HG03469 (cell line): ENCODE data around the gene C12orf43.

Source experiments
- ATAC-seq: cut with Tn5 transposase; IDR thresholded peaks from one replicate; pipeline ENCODE4 v1.9.1; 2021; ENCODE audit warnings: mild to moderate bottlenecking, moderate library complexity, moderate number of reproducible peaks; ENCODE audit not compliant: unreplicated experiment

The C12orf43 gene

DNA sequence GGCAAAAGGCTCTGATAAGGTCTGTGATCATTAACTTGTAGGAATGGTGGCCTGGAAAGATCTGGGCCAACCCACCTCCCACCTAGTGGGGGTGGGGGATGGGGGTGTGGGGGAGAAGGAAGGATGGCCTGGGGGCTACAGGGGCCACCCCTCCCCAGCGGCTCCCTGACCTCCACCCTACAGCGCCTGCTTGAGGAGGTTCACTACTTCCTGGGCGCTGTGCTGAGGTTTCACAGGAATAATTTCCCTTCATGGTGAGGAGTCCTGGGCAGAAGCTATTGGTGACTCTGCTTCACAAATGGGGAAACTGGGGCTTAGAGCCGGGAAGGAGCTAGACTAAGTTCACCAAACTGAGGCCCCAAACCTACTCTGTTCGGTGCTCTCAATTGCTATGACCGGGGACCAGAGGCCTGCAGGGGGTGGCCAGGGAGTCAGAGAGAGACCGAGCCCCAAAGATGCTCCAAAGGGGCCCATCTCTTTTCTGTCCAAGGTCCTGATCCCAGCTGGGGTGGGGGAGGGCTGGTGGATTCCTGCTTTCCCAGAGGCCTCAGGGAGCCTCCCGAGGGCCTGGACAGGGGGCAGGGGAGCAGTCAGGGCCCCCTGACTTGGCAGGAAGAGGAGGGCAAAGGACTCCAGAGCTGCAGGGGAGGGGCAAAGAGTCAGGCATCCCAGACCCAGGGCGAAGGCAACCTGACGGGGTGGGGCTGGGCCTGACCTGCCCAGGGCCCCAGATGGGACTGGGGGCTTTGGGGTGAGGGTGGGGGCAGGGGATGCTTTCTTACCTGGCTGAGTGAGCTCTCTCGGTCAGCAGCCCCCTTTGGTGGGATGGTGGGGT is 36.2 kb downstream of the C12orf43 start:
- ATAC-seq = no peak

DNA sequence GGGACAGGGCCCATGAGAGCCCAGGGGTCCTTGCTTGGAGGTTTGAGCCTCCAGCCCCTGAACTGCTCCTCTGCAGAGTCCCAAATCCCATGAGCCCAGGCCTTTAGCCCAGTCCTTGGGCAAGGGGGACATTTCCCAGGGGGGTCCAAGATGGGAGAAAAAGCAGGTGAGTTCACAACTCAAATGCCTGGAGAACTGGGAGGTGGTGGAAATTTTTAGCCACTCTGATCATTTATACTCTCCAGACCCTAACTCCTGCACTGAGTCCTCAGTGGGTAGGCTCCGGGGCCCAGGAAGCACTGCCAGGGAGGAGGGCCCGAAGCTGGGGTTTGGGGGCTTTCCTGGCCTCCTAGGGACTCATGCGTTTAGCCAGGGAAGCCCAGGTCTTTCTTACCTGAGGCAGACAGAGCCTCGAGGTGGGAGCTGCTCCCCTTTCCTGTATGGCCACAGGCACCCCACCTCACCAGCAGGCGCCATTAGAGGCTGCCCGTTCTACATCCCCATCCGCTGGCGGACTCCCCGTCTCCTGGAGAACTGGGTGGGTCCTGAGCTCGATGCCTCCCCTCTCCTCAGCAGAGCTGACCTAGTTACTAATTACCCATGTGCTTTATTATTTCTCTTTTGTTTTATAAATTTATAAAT is 36.9 kb downstream of the C12orf43 start:
- no peak for ATAC-seq

DNA sequence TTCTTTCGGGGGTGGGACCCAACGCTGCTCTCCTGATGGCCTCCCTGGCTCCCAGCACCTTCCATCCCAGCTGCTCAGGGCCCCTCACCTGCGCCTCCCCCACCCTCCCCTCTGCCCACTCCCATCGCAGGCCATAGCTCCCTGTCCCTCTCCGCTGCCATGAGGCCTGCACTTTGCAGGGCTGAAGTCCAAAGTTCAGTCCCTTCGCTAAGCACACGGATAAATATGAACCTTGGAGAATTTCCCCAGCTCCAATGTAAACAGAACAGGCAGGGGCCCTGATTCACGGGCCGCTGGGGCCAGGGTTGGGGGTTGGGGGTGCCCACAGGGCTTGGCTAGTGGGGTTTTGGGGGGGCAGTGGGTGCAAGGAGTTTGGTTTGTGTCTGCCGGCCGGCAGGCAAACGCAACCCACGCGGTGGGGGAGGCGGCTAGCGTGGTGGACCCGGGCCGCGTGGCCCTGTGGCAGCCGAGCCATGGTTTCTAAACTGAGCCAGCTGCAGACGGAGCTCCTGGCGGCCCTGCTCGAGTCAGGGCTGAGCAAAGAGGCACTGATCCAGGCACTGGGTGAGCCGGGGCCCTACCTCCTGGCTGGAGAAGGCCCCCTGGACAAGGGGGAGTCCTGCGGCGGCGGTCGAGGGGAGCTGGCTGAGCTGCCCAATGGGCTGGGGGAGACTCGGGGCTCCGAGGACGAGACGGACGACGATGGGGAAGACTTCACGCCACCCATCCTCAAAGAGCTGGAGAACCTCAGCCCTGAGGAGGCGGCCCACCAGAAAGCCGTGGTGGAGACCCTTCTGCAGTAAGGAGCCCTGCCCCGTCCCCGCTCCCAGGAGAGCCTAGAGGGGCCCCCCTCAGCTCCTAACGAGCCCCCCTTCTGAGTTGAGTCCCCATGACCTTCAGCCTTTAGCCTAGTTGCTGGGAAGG is 37.7 kb downstream of the C12orf43 start, which contains the start of gene HNF1A:
Gene HNF1A (plus strand): TSS at position 248 of the 924 bp plus-strand sequence. CDS start 226 bp downstream, at position 474.
- ATAC-seq = no peak

DNA sequence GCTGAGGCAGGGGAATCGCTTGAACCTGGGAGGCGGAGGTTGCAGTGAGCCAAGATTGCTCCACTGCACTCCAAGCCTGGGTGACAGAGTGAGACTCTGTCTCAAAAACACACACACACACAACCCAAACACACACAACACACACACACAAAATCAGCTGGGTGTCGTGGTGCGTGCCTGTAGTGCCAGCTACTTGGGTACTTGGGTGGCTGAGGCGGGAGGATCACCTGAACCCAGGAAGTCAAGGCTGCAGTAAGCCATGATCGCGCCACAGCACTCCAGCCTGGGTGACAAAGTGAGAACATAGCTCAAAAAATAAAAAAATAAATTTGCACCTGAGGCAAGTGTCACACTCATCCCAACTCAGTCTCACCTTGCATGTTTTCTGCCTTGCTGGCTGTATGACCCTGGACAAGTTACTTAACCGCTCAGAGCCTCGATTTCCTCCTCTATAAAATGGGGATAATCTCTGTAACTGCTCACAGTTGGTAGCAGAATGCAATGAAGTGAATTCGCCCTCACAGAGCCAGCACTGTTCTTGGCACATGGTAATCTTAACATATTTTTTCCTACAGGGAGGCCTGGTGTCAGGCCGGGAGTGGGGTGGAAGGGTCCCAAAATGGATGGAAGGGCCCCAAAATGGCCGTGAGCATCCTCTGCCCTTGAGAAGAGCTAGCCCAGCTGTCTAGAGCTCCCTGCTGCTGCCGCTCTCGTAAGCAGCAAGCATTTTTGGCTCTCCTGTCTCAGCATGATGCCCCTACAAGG is 38.6 kb downstream of the C12orf43 start:
- ATAC-seq = no peak

DNA sequence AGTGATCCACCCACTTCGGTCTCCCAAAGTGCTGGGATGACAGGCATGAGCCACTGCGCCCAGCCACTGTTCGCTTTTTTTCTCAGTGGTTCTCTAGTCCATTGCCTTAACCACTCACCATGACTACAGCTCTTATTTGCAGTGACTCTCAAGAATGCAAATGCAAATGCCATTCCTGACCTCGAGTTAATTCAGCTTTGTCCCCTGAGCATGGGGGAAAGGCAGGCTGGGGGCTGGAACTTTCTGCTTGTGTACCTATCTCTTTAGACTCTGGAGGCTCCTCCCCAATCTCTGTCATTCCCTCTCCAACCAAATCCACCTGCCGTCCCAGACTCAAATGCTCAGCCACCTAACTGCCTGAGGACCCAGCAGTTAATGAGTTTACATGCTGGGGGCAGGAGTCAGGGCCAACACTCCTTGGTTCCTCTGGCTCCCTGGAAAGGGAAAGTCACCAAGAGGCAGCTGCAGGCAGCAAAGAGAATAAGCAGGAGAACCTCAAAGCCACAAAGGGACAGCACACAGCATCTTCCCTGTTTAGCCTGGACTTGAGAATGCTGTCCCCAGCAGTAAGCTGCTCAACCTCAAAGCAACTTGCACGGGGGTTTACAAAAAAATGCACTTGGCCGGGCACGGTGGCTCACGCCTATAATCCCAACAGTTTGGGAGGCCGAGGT is 43.3 kb downstream of the C12orf43 start:
- ATAC-seq = no peak

DNA sequence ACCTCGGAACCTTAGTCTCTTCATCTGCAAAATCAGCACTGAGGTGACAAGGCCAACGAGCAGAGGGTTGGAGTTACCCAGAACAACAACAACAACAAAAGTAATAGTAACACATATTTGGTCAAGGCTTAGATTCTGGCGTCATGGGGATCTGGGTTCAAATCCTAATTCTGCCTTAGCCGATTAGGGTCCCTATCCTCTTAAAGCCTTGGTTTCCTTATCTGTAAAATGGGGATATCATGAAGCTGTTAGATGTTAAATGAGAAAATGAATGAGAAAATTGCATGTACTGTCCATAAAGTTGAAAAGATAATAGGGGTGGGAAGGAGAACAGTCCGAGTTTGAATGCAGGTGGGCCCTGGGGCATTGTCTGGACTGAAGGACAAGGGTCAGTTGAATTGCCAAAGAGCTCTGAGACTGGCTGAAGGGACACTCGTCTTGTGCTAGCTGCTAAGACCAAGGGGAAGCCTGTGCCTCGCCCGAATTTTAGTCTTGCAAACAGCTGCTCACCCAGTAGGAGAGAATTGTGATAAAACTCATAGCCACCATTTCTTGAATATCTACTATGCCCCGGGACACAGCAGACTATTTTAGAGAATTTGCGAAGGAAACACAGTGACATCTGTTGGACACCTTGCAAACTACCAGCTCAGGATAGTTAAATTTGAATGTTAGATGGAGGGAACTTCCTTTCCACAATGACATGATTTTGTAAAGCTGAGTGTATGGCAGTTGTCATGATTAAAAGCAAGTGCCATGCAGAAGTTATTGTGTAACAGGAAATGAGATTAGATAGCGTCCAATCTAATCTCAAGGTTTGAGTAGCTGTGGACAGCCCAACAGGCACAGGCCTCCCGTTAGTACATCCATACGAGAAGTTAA is 44.7 kb downstream of the C12orf43 start:
- no peak for ATAC-seq

DNA sequence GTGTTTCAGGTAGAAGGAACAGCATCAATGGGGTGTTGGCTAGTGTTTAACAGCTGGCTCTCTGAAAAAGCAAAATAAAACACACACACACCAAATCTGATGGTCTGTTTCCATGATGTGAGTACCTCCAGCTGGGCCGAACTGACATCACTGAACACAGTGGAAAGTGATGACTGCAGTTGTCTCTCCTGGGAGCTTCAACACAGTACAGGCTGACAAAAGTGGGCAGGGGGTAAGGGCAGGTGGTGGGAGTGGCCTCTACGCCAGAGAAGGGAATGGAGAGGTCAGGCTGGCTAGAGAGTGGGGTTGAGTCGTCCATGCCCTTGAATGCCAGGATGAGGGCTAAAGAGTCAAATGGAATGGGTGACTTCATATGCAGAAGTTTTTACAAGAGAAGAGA is 46.0 kb downstream of the C12orf43 start:
- ATAC-seq = no peak

DNA sequence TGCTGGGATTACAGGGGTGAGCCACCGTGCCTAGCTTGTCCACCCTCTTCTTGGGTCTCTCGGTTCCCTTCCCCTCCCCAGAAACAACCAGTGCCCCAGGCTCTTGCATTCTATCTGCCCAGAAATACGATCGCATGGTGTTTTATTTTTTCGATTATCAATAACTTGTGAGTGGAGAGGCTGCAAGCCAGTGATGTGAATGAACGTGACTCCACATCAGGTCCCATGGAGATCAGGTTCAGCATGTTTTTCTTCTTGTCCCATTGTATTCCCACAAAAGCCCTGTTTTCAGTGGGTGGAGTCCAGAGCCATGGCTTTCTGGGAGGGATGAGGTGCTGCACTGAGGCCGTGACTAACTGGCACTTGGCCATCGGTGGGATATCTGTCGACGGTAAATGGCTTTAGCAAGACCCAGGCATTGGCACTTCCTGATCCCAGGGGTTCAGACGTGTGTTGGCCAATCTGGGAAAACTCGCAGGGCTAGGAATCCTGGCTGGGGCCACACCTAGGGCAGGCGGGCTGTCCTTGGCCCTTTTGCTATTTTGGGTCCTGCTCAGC is 50.7 kb downstream of the C12orf43 start:
- no peak for ATAC-seq

DNA sequence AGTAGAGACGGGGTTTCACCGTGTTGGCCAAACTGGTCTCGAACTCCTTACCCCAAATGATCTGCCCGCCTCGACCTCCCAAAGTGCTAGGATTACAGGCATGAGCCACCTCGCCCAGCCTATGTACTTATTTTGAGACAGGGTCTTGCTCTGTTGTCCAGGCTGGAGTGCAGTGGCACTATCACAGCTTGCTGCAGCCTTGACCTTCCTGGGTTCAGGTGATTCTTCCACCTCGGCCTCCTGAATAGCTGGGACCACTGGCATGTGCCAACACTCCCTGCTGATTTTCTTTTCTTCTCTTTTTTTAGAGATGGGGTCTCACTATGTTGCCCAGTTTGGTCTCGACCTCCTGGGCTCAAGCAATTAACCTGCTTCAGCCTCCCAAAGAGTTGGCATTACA is 52.0 kb downstream of the C12orf43 start:
- ATAC-seq = no peak

DNA sequence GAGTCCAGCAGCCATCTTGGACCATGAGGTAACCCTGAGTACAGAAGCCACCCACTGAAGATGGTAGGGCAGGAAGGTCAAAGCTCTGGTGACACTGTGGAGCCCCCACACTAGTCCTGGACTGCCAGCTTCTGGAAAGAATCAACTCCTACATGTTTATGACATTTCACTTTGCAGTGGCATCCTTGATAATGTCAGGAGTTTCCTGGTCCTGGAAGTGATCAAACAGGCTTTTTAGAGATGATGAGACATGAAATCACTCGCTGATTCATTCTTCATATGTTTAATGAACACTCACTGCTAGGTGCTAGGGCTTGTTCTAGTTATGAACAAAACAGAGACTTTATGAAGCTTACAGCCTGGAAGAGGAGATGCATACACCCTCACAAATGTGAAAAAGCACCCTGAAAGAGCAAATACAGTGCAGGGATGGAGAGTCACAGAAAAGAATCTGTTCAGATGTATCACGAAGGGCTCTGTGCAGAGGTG is 53.7 kb downstream of the C12orf43 start:
- ATAC-seq = no peak

DNA sequence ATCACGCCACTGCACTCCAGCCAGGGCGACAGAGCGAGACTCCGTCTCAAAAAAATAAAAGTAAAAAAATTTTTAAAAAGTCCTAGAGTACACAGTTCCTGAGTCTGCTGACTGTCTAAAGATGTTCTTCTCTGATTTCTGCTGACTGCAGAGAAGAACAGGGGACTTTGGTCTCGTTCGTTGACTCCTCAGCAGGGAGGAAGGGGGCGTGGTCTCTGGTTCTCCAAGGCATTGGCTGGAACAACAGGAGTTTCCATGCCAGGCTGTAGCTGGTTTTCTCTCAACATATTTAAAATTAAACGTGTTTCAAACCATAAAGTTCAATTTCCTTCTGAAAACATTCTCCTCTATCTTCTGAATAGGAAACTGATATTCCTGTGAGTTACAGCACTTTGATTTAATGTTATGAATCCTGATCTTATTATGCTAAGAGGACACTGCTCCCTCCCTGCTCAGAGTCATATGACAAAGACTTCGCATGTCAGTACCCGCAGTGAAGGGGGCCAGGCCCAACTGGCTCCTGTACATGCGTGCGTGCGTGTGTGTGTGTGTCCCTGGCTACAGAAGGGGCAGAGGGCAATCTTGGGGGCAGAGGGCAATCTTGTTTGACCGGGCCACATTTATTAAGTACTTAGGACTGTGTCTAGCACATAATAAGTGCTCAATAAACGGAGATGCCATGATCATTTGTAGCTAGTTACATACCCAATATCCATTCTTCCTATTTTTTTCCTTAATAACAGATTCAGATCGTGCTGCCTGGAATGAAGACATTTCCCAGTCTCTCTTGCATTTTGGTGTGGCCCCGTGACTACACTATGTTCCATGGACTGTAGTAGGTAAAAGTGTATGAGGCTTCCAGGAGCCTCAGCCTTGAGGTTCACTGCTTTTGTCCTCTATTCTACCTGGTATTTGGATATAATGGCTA is 54.4 kb downstream of the C12orf43 start:
- ATAC-seq = no peak

DNA sequence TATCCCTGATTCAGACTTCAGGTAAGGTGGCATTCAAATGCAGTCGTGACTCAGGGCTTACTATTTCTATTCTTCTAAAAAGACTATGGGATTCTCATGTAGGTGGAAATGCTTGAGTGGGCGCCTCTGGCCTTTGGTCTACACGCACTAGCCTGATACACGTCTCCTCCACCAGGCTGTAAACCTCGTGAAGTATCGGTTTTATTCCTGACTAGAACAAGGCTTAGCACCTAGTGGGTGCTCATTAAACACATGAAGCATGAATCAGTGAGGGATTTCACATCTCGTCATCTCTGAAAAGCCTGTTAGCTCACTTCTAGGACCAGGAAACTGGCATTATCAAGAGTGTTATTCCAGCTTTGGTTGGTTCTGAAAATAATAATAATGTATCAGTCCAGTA is 55.6 kb downstream of the C12orf43 start:
- no peak for ATAC-seq

DNA sequence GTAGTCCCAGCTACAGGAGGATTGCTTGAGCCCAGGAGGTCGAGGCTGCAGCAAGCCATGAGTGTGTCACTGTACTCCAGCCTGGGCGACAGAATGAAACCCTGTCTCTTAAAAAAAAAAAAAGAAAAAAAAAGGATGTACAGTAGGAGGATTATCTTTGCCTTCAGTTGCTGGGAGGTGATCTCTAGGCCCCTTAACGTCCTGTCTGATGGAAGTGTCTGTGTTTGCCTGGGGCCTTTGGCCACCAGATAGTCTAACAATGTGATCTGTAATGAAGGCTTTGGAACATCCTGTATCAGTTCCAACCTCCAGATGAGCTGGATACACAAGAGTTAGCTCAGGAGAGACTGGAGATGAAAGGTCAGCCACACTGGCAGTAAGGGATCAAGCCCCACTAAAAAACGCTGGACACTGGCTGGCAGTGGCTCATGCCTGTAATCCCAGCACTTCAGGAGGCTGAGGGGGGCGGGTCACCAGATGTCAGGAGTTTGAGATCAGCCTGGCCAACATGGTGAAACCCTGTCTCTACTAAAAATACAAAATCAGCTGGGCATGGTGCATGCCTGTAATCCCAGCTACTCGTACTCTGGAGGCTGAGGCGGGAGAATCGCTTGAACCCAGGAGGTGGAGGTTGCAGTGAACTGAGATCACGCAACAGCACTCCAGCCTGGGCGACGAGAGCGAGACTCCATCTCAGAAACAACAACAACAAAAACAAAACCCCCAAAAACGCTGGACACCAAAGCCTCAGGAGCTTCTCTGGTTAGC is 57.0 kb downstream of the C12orf43 start:
- ATAC-seq = no peak

DNA sequence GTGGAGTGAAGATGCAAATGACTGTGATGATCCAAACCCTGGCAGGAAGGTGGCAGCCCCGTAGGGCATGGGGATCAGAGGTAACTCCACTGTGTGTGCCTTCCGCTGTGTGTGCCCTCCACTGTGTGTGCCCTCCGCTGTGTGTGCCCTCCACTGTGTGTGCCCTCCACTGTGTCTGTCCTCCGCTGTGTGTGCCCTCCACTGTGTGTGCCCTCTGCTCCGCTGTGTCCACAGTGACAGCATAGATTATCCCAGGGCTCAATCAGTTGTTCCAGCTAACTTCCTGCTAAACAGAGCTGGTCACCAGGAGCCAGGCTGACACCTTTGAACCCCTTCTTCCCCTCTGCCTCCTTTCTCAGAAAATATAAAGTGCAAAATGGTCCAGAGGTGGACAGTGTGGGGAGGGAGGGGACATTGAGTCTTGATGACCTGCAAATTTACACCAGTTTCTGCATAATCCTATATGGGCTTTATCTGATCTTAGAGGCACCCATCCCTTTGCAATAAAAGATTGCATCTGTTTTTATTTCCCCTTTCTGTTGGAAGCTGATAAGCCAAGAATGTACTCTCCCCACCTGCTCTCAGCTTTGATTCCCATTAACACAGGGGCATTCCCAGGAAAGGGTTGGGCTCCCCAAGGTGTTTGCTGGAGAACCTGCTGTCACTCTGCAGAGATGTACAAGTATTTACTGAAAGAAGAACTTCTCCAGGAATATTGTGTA is 59.5 kb downstream of the C12orf43 start:
- no peak for ATAC-seq

DNA sequence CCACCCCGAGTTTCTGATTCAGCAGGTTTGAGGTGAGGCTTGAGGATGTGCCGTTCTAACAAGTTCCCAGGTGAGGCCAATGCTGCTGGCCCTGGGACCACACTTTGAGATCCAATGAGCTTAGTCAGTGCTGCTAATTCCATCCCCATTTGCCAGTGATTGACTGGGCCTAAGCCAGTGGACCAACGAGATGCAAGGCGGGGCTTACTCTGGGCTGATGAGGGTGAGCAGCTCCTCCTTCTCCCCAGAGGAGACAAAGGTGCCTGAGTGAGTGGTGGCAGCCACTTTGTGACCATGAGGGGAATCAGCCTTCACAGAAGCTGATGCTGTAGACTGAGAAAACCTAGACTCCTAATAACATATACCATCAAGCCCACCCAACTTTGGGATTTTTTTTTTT is 61.1 kb downstream of the C12orf43 start:
- ATAC-seq = no peak

DNA sequence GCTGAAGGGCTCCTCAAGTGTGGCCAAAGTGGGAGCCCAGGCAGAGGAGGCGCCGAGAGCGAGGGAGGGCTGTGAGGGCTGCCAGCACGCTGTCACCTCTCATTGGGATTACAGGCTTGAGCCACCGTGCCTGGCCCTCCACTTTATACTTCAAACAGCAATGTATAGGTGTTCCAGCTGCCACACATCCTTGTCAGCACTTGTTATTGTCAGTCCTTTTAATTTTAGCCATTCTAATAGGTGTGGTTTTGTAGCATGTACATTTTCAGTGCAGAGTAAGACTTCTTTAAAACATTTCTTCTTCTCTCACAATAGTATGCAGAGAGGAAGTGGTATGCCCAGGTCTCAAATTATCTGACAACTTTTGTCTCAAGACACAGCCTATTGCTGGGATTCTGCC is 65.5 kb downstream of the C12orf43 start:
- ATAC-seq = no peak
